GM21390 (cell line): ENCODE data around the gene IFNLR1.

Source experiments
- ATAC-seq: cut with Tn5 transposase; IDR thresholded peaks from one replicate; pipeline ENCODE4 v1.9.1; 2021; ENCODE audit not compliant: unreplicated experiment

IFNLR1 gene

DNA sequence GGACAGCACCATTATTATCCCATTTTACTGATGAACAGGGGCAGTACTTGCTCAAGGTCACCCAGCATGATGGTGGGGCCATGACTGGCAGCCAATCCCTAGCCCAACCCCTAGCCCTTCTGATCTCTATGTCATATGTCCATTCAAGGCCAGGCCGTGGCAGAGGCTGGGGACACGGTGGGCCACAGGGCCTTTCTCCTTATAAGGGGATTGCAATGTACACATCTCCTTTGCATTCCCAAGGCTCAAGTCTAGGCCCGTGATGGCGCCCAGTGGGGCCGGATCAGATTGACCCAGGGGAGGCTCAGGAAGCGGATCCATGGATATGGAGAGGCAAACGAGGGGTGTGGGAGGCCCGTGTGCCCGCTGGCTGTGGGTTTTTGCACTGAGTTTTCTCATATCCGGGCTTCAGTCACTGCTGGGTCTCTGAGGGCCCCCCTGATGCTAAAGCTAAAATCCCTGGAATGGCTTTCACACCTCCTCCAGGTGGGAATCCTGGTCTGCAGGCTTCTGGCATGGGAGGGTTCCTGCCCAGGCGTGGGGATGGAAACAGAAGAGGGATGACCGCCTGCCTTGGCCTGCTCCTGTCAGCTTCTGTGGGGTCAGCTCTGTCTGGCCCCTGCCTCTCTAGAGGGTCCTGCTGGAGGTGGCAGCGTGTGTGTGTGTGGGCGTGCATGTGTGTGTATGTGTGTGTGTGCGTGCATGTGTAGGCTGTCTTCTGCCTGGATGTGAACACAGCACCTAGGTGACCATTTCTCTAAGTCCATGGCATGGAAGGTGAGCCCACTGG, 77.2 kb downstream of the IFNLR1 start:
- no peak for ATAC-seq

DNA sequence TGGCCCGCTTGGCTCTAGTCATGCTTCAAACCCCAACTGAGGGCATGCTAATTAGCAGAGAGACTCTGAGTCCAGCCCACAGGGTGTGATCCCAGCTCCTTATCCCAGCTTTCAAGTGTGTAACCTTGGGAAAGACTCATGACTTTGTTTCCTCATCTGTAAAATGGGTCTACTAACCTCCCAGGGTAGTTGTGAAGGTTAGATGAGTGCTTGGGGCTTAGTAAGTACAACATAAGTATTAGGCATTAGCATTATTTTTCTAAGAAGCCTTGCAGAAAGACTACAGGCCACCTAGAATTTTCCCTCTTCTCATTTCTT, 78.0 kb downstream of the IFNLR1 start:
- ATAC-seq = no peak

- no peak for ATAC-seq
These were observed 78.5 kb downstream of the IFNLR1 start for GRCh38 chr1:24108334-24109165.

- ATAC-seq = no peak
These were observed 79.5 kb downstream of the IFNLR1 start for GRCh38 chr1:24107462-24108138.

DNA sequence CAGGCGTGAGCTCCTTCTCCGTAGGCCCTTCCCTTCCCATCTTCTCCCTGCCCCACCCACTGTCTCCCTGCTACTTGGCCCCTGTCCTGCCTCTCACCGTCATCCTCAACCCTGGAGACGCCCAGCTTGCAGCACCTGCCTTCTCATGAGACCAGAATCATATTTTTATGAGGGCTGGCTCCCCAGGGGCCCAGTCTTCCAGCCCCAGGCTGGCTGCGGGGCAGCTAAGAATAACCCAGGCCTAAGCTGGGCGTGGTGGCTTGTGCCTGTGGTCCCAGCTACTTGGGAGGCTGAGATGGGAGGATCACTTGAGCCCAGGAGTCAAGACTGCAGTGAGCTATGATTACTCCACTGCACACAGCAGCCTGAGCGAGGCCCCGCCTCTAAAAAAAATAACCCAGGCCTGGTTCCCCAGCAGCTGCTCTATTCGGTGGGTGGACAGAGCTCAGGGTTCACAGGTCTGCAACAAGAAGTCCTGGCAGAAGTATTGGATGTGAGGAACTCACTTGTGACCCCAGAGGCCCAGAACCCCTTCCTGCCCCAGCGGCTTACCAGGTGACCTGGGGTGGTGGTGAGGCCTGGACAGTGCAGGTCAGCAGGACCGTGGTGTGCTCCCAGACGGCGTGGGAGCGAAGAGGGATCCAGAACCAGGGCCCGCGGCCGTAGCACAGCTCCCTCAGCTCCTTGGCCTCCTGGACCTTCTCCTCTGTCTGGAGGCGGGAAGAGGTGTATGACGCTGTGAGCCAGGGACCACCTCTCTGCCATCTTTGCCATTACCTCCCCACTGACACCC, 81.5 kb downstream of the IFNLR1 start:
- no peak for ATAC-seq

DNA sequence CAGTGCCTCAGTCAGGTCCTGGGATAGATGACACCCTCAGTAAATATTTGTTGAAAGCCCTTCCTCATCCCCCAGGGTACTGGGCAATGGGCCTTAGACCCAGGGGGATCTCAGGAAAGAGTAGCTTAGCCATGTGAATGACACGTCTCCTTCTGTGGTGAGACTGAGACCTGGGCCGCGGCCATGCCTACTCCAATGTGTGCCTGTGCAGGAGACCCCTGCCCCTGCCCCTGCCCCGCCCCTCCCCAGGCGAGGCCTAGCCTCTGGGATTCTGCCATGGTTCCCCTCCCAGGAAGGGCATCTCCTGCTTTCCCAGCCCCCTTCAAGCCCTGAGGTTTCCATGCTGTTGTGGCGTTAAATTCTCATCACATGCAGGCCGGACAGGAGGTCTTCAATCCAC, 82.2 kb downstream of the IFNLR1 start:
- no peak for ATAC-seq
